GM23338 (cell line): ENCODE measurements around the gene TPO. TPM values are rescaled to one million over a fixed set of nuclear protein-coding genes. Genes with fewer than 3 reads are reported as not detected.

Source experiments
- ATAC-seq: fragments of 200-7000 bp; cut with Tn5 transposase; 3 replicates; pipeline ENCODE4 v1.9.1; 2020
- DNase-seq: peaks from one replicate; pipeline ENCODE4 v3.0.0-alpha.2; 2015; ENCODE audit warnings: low spot score
- H2AFZ ChIP-seq: fragments of 200-600 bp; sonication (generic); 2 replicates; pipeline ENCODE4 v1.8.0; 2016; ENCODE audit warnings: antibody characterized with exemption, mild to moderate bottlenecking, moderate library complexity
- H3F3A ChIP-seq: fragments of 200-600 bp; sonication (generic); replicated peaks from 2 replicates; pipeline ENCODE4 v1.8.0; 2017; ENCODE audit warnings: antibody characterized with exemption, mixed run types, low read depth
- H3K27ac ChIP-seq: fragments of 200-600 bp; sonication (generic); 2 replicates; pipeline ENCODE4 v1.6.1; 2016; ENCODE audit warnings: low read depth
- H3K27me3 ChIP-seq: fragments of 200-600 bp; sonication (generic); 2 replicates; pipeline ENCODE4 v1.8.0; 2016; ENCODE audit warnings: mild to moderate bottlenecking, mixed run types, moderate library complexity; ENCODE audit not compliant: insufficient read depth
- H3K36me3 ChIP-seq: fragments of 200-600 bp; sonication (generic); 2 replicates; pipeline ENCODE4 v1.8.0; 2016; ENCODE audit warnings: mild to moderate bottlenecking; ENCODE audit not compliant: insufficient read depth
- H3K4me1 ChIP-seq: fragments of 200-600 bp; sonication (generic); 2 replicates; pipeline ENCODE4 v1.8.0; 2016; ENCODE audit warnings: mild to moderate bottlenecking, moderate library complexity; ENCODE audit not compliant: insufficient read depth
- H3K4me2 ChIP-seq: fragments of 200-600 bp; sonication (generic); 2 replicates; pipeline ENCODE4 v1.7.1; 2017; ENCODE audit warnings: mixed run types
- H3K4me3 ChIP-seq: fragments of 200-600 bp; sonication (generic); 2 replicates; pipeline ENCODE4 v1.6.1; 2016; ENCODE audit warnings: mixed run types
- H3K79me2 ChIP-seq: fragments of 200-600 bp; sonication (generic); replicated peaks from 2 replicates; pipeline ENCODE4 v1.8.0; 2017; ENCODE audit warnings: mild to moderate bottlenecking; ENCODE audit not compliant: insufficient read depth
- H3K9me2 ChIP-seq: fragments of 200-600 bp; sonication (generic); 2 replicates; pipeline ENCODE4 v1.8.0; 2017; ENCODE audit not compliant: insufficient read depth
- H4K20me1 ChIP-seq: fragments of 200-600 bp; sonication (generic); replicated peaks from 2 replicates; pipeline ENCODE4 v1.8.0; 2017; ENCODE audit warnings: mild to moderate bottlenecking; ENCODE audit not compliant: insufficient read depth
- H3K27ac Mint-ChIP-seq: 2 replicates; pipeline ENCODE4 v1.8.0; 2020; ENCODE audit warnings: inconsistent platforms, mild to moderate bottlenecking, moderate library complexity, mixed read lengths
- H3K27me3 Mint-ChIP-seq: 3 replicates; pipeline ENCODE4 v1.8.0; 2022; ENCODE audit warnings: low read depth, mild to moderate bottlenecking, moderate library complexity, mixed read lengths, inconsistent platforms; ENCODE audit not compliant: insufficient read depth, poor library complexity
- H3K36me3 Mint-ChIP-seq: 3 replicates; pipeline ENCODE4 v1.8.0; 2021; ENCODE audit warnings: low read depth, mild to moderate bottlenecking, inconsistent platforms, moderate library complexity, mixed read lengths
- H3K4me1 Mint-ChIP-seq: 3 replicates; pipeline ENCODE4 v1.8.0; 2020; ENCODE audit warnings: mild to moderate bottlenecking, inconsistent platforms, mixed read lengths
- H3K4me3 Mint-ChIP-seq: 3 replicates; pipeline ENCODE4 v1.8.0; 2021; ENCODE audit warnings: moderate library complexity, mild to moderate bottlenecking, inconsistent platforms, mixed read lengths
- H3K9me3 Mint-ChIP-seq: 3 replicates; pipeline ENCODE4 v1.8.0; 2020; ENCODE audit warnings: moderate library complexity, mild to moderate bottlenecking, inconsistent platforms, mixed read lengths
- CREB1 ChIP-seq: fragments of 250-450 bp; sonication (Bioruptor Pico); IDR thresholded peaks from 2 replicates; pipeline ENCODE4 v1.5.0; 2020; ENCODE audit warnings: low read depth, mild to moderate bottlenecking, moderate library complexity
- CTCF ChIP-seq, 2 experiments: fragments of 200-600 bp in 1 of 2; sonication (generic) in 1 of 2; conservative IDR thresholded peaks; 2 replicates each; pipeline versions ENCODE4 v1.5.1 to v1.6.1; 2016 to 2017; ENCODE audit warnings: antibody characterized with exemption in 2 of 2, low read depth in 2 of 2, mild to moderate bottlenecking in 2 of 2, moderate library complexity in 1 of 2
- ETS1 ChIP-seq: IDR thresholded peaks from 2 replicates; pipeline ENCODE4 v1.6.1; 2016; ENCODE audit warnings: antibody characterized with exemption
- EZH2 ChIP-seq: fragments of 200-600 bp; sonication (generic); IDR thresholded peaks from one replicate; pipeline ENCODE4 v1.8.0; 2017; ENCODE audit warnings: antibody characterized with exemption, mild to moderate bottlenecking, low read depth; ENCODE audit not compliant: unreplicated experiment
- EZH2phosphoT487 ChIP-seq: fragments of 200-600 bp; sonication (generic); IDR thresholded peaks from one replicate; pipeline ENCODE4 v1.8.1; 2018; ENCODE audit warnings: antibody characterized with exemption; ENCODE audit not compliant: unreplicated experiment
- JUNB ChIP-seq: IDR thresholded peaks from one replicate; pipeline ENCODE4 v1.6.1; 2016; ENCODE audit warnings: antibody characterized with exemption; ENCODE audit not compliant: unreplicated experiment
- NANOG ChIP-seq: IDR thresholded peaks from 2 replicates; pipeline ENCODE4 v1.6.1; 2016; ENCODE audit warnings: antibody characterized with exemption, borderline replicate concordance
- POLR2AphosphoS5 ChIP-seq: IDR thresholded peaks from 2 replicates; pipeline ENCODE4 v1.6.1; 2016; ENCODE audit warnings: antibody characterized with exemption, low read depth
- REST ChIP-seq: IDR thresholded peaks from one replicate; pipeline ENCODE4 v1.6.1; 2018; ENCODE audit warnings: antibody characterized with exemption; ENCODE audit not compliant: unreplicated experiment
- STAT1 ChIP-seq: IDR thresholded peaks from one replicate; pipeline ENCODE4 v1.6.1; 2016; ENCODE audit warnings: antibody characterized with exemption; ENCODE audit not compliant: unreplicated experiment
- ZNF114 ChIP-seq: fragments of 250-450 bp; sonication (Bioruptor Pico); IDR thresholded peaks from 2 replicates; pipeline ENCODE4 v1.5.0; 2020; ENCODE audit warnings: mild to moderate bottlenecking, moderate library complexity
- ZNF331 ChIP-seq: fragments of 250-450 bp; sonication (Bioruptor Pico); IDR thresholded peaks from 2 replicates; pipeline ENCODE4 v1.5.0; 2020; ENCODE audit warnings: low read depth, mild to moderate bottlenecking, moderate library complexity
- ZNF462 ChIP-seq: fragments of 250-450 bp; sonication (Bioruptor Pico); IDR thresholded peaks from 2 replicates; pipeline ENCODE4 v1.5.0; 2020; ENCODE audit warnings: mild to moderate bottlenecking, moderate library complexity
- polyA plus RNA-seq: library from polyadenylated mRNA; unstranded; fragments of >200 nt; fragmentation: Nextera tagmentation; extraction: Ambion mirVana; gene quantifications from 2 replicates; pipeline ENCODE4 v1.2.1, GENCODE V29; 2016
- total RNA-seq: library from RNA; depleted of rRNA; stranded (reverse); fragments of >200 nt; shearing (Covaris generic); gene quantifications from 2 replicates; pipeline ENCODE4 v1.2.3, GENCODE V29; 2014

TPO gene
- total and polyA plus RNA-seq, 2 experiments from 2014 or later: 0.74 TPM; not detected in 1

GRCh38 chr2:1527153-1527992 lies 114.1 kb downstream of the TPO start:
- peaks cover 4% of the 10 kb centered on the region for H3K27me3 Mint-ChIP-seq
- Histone ChIP-seq H3K4me2 (no peak overlapping the region), H3K9me2 (no peaks in the 10 kb centered on the region), H3K79me2 (no peaks in the 10 kb centered on the region), H3K4me1 (no peaks in the 10 kb centered on the region), H3K27ac (no peak overlapping the region), H3K27me3 (no peaks in the 10 kb centered on the region), H3K4me3 (no peak overlapping the region), H3K36me3 (no peaks in the 10 kb centered on the region), H4K20me1 (no peaks in the 10 kb centered on the region), H3F3A (no peaks in the 10 kb centered on the region), H2AFZ (no peak overlapping the region)
- H3K4me1 Mint-ChIP-seq: no peaks in the 10 kb centered on the region
- no peak overlapping the region for H3K27ac Mint-ChIP-seq
- TF ChIP-seq JUNB (no peak), STAT1 (no peak), EZH2phosphoT487 (no peak), CTCF (conservative IDR thresholded peaks at IDR 0.05; ENCODE audit: low read depth in 2 of 2) (no peak), CREB1 (CRISPR knock-in tag) (no peak), ZNF462 (no peak), ETS1 (no peak), EZH2 (no peak), NANOG (no peak), REST (no peak), ZNF114 (no peak), POLR2AphosphoS5 (no peak), ZNF331 (CRISPR knock-in tag) (no peak)
- DNase-seq (no peak), ATAC-seq (no peak)
- peaks cover 16% of the 10 kb centered on the region; the same call in 2 of the 3 replicates for H3K9me3 Mint-ChIP-seq
- no peaks in the 10 kb centered on the region for H3K36me3 Mint-ChIP-seq
- no peak overlapping the region for H3K4me3 Mint-ChIP-seq
